GM23338 (cell line): ENCODE measurements around the gene RGS6. TPM values are rescaled to one million over a fixed set of nuclear protein-coding genes. Genes with fewer than 3 reads are reported as not detected.
A peak's percentile ranks its signal among the peaks of the same experiment; 100 is the strongest.

ENCODE experiments used
- ATAC-seq: fragments of 200-7000 bp; cut with Tn5 transposase; 3 replicates; pipeline ENCODE4 v1.9.1; 2020
- DNase-seq: peaks from one replicate; pipeline ENCODE4 v3.0.0-alpha.2; 2015; ENCODE audit warnings: low spot score
- H2AFZ ChIP-seq: fragments of 200-600 bp; sonication (generic); 2 replicates; pipeline ENCODE4 v1.8.0; 2016; ENCODE audit warnings: antibody characterized with exemption, mild to moderate bottlenecking, moderate library complexity
- H3F3A ChIP-seq: fragments of 200-600 bp; sonication (generic); replicated peaks from 2 replicates; pipeline ENCODE4 v1.8.0; 2017; ENCODE audit warnings: antibody characterized with exemption, mixed run types, low read depth
- H3K27ac ChIP-seq: fragments of 200-600 bp; sonication (generic); 2 replicates; pipeline ENCODE4 v1.6.1; 2016; ENCODE audit warnings: low read depth
- H3K27me3 ChIP-seq: fragments of 200-600 bp; sonication (generic); 2 replicates; pipeline ENCODE4 v1.8.0; 2016; ENCODE audit warnings: mild to moderate bottlenecking, mixed run types, moderate library complexity; ENCODE audit not compliant: insufficient read depth
- H3K36me3 ChIP-seq: fragments of 200-600 bp; sonication (generic); 2 replicates; pipeline ENCODE4 v1.8.0; 2016; ENCODE audit warnings: mild to moderate bottlenecking; ENCODE audit not compliant: insufficient read depth
- H3K4me1 ChIP-seq: fragments of 200-600 bp; sonication (generic); 2 replicates; pipeline ENCODE4 v1.8.0; 2016; ENCODE audit warnings: mild to moderate bottlenecking, moderate library complexity; ENCODE audit not compliant: insufficient read depth
- H3K4me2 ChIP-seq: fragments of 200-600 bp; sonication (generic); 2 replicates; pipeline ENCODE4 v1.7.1; 2017; ENCODE audit warnings: mixed run types
- H3K4me3 ChIP-seq: fragments of 200-600 bp; sonication (generic); 2 replicates; pipeline ENCODE4 v1.6.1; 2016; ENCODE audit warnings: mixed run types
- H3K79me2 ChIP-seq: fragments of 200-600 bp; sonication (generic); replicated peaks from 2 replicates; pipeline ENCODE4 v1.8.0; 2017; ENCODE audit warnings: mild to moderate bottlenecking; ENCODE audit not compliant: insufficient read depth
- H3K9me2 ChIP-seq: fragments of 200-600 bp; sonication (generic); 2 replicates; pipeline ENCODE4 v1.8.0; 2017; ENCODE audit not compliant: insufficient read depth
- H4K20me1 ChIP-seq: fragments of 200-600 bp; sonication (generic); replicated peaks from 2 replicates; pipeline ENCODE4 v1.8.0; 2017; ENCODE audit warnings: mild to moderate bottlenecking; ENCODE audit not compliant: insufficient read depth
- H3K27ac Mint-ChIP-seq: 2 replicates; pipeline ENCODE4 v1.8.0; 2020; ENCODE audit warnings: inconsistent platforms, mild to moderate bottlenecking, moderate library complexity, mixed read lengths
- H3K27me3 Mint-ChIP-seq: 3 replicates; pipeline ENCODE4 v1.8.0; 2022; ENCODE audit warnings: low read depth, mild to moderate bottlenecking, moderate library complexity, mixed read lengths, inconsistent platforms; ENCODE audit not compliant: insufficient read depth, poor library complexity
- H3K36me3 Mint-ChIP-seq: 3 replicates; pipeline ENCODE4 v1.8.0; 2021; ENCODE audit warnings: low read depth, mild to moderate bottlenecking, inconsistent platforms, moderate library complexity, mixed read lengths
- H3K4me1 Mint-ChIP-seq: 3 replicates; pipeline ENCODE4 v1.8.0; 2020; ENCODE audit warnings: mild to moderate bottlenecking, inconsistent platforms, mixed read lengths
- H3K4me3 Mint-ChIP-seq: 3 replicates; pipeline ENCODE4 v1.8.0; 2021; ENCODE audit warnings: moderate library complexity, mild to moderate bottlenecking, inconsistent platforms, mixed read lengths
- H3K9me3 Mint-ChIP-seq: 3 replicates; pipeline ENCODE4 v1.8.0; 2020; ENCODE audit warnings: moderate library complexity, mild to moderate bottlenecking, inconsistent platforms, mixed read lengths
- CTCF ChIP-seq, 2 experiments: fragments of 200-600 bp in 1 of 2; sonication (generic) in 1 of 2; conservative IDR thresholded peaks; 2 replicates each; pipeline versions ENCODE4 v1.5.1 to v1.6.1; 2016 to 2017; ENCODE audit warnings: antibody characterized with exemption in 2 of 2, low read depth in 2 of 2, mild to moderate bottlenecking in 2 of 2, moderate library complexity in 1 of 2
- JUNB ChIP-seq: IDR thresholded peaks from one replicate; pipeline ENCODE4 v1.6.1; 2016; ENCODE audit warnings: antibody characterized with exemption; ENCODE audit not compliant: unreplicated experiment
- STAT1 ChIP-seq: IDR thresholded peaks from one replicate; pipeline ENCODE4 v1.6.1; 2016; ENCODE audit warnings: antibody characterized with exemption; ENCODE audit not compliant: unreplicated experiment
- ZNF462 ChIP-seq: fragments of 250-450 bp; sonication (Bioruptor Pico); IDR thresholded peaks from 2 replicates; pipeline ENCODE4 v1.5.0; 2020; ENCODE audit warnings: mild to moderate bottlenecking, moderate library complexity
- polyA plus RNA-seq: library from polyadenylated mRNA; unstranded; fragments of >200 nt; fragmentation: Nextera tagmentation; extraction: Ambion mirVana; gene quantifications from 2 replicates; pipeline ENCODE4 v1.2.1, GENCODE V29; 2016
- total RNA-seq: library from RNA; depleted of rRNA; stranded (reverse); fragments of >200 nt; shearing (Covaris generic); gene quantifications from 2 replicates; pipeline ENCODE4 v1.2.3, GENCODE V29; 2014

RGS6 gene
- total and polyA plus RNA-seq, 2 experiments from 2014 or later, result 0.66 to 0.83 TPM

GRCh38 chr14:72178517-72178916, 246.3 kb downstream of the RGS6 start:
- Mint-ChIP-seq H3K4me3 (no peak overlapping the region), H3K9me3 (peaks cover 23% of the 10 kb centered on the region), H3K4me1 (peaks cover 13% of the 10 kb centered on the region), H3K27ac (no peak overlapping the region), H3K27me3 (no peaks in the 10 kb centered on the region), H3K36me3 (peaks cover 6% of the 10 kb centered on the region; the same call in 2 of the 3 replicates)
- H3K27me3 ChIP-seq, result no peaks in the 10 kb centered on the region
- H3K9me2 ChIP-seq, result peaks cover 7% of the 10 kb centered on the region; the same call in 1 of the 2 replicates
- H3K27ac ChIP-seq, result no peak overlapping the region
- DNase-seq, result peak; percentile 44
- TF ChIP-seq JUNB, result no peak
- peak; percentile 68 for TF ChIP-seq CTCF (conservative IDR thresholded peaks at IDR 0.05; ENCODE audit: low read depth in 2 of 2)
- H3K4me2 ChIP-seq, result no peak overlapping the region
- H4K20me1 ChIP-seq, result no peaks in the 10 kb centered on the region
- no peak overlapping the region for H3K4me3 ChIP-seq
- H3K79me2 ChIP-seq, result no peaks in the 10 kb centered on the region
- no peaks in the 10 kb centered on the region for H3F3A ChIP-seq
- H2AFZ ChIP-seq, result no peak overlapping the region
- H3K4me1 ChIP-seq, result peaks cover 12% of the 10 kb centered on the region; the same call in 1 of the 2 replicates
- peak; percentile 34 for ATAC-seq
- H3K36me3 ChIP-seq, result no peaks in the 10 kb centered on the region

GRCh38 chr14:72182708-72183432, 250.6 kb downstream of the RGS6 start:
- no peak overlapping the region for H3K27ac Mint-ChIP-seq

GRCh38 chr14:72183631-72184030, 251.4 kb downstream of the RGS6 start:
- Histone ChIP-seq H3K4me3 (no peak overlapping the region), H3K9me2 (0 out of 2 replicates have a peak, but pooled peaks cover 3% of the 10 kb centered on the region), H3K4me2 (no peak overlapping the region), H3K27ac (no peak overlapping the region), H3K27me3 (no peaks in the 10 kb centered on the region), H3K79me2 (no peaks in the 10 kb centered on the region), H3F3A (no peaks in the 10 kb centered on the region), H4K20me1 (no peaks in the 10 kb centered on the region), H3K36me3 (no peaks in the 10 kb centered on the region), H2AFZ (no peak overlapping the region), H3K4me1 (peaks cover 12% of the 10 kb centered on the region; the same call in 1 of the 2 replicates)
- DNase-seq, result no peak
- peaks cover 12% of the 10 kb centered on the region for H3K4me1 Mint-ChIP-seq
- H3K9me3 Mint-ChIP-seq, result peaks cover 20% of the 10 kb centered on the region
- TF ChIP-seq JUNB (no peak), STAT1 (no peak), ZNF462 (CRISPR knock-in tag) (no peak)
- no peaks in the 10 kb centered on the region for H3K27me3 Mint-ChIP-seq
- H3K4me3 Mint-ChIP-seq, result no peak overlapping the region
- no peak overlapping the region for H3K27ac Mint-ChIP-seq
- H3K36me3 Mint-ChIP-seq, result peaks cover 3% of the 10 kb centered on the region; the same call in 2 of the 3 replicates
- ATAC-seq, result no peak

More at GRCh38 chr14:72182708-72183432, 250.6 kb downstream of the RGS6 start:
- TF ChIP-seq JUNB, result no peak
- H2AFZ ChIP-seq, result no peak overlapping the region
- no peaks in the 10 kb centered on the region for H3K79me2 ChIP-seq
- H3K4me2 ChIP-seq, result no peak overlapping the region
- DNase-seq (no peak), ATAC-seq (no peak)
- H3K4me1 ChIP-seq, result peaks cover 12% of the 10 kb centered on the region; the same call in 1 of the 2 replicates
- peaks cover 3% of the 10 kb centered on the region; the same call in 1 of the 2 replicates for H3K9me2 ChIP-seq
- Mint-ChIP-seq H3K4me1 (peaks cover 14% of the 10 kb centered on the region), H3K9me3 (peaks cover 23% of the 10 kb centered on the region), H3K27me3 (no peaks in the 10 kb centered on the region), H3K36me3 (peaks cover 6% of the 10 kb centered on the region; the same call in 2 of the 3 replicates), H3K4me3 (no peak overlapping the region)
- H3K4me3 ChIP-seq, result no peak overlapping the region
- no peaks in the 10 kb centered on the region for H4K20me1 ChIP-seq
- H3F3A ChIP-seq, result no peaks in the 10 kb centered on the region
- H3K27me3 ChIP-seq, result no peaks in the 10 kb centered on the region
- H3K27ac ChIP-seq, result no peak overlapping the region
- no peaks in the 10 kb centered on the region for H3K36me3 ChIP-seq
